ENCODE measurements around the gene SUMO4.

DNA sequence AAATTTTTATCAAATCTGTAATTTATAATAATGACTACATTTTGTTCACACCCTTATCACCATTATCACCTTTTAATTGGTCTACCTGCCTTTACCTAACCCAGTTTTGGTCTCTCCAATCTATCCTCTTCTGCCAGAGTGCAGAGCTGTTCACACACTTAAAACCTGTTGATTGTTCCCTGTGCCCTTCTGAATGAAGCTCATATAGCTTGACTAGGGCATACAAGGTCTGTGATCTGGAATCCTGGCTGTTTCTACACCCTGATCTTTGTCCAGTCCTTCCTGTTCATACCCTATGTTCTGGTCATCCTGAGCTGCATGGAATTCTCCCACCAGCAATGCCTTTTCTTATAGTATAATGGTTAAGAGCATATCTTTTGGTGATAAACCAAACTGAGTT lies 28.9 kb upstream of the SUMO4 start:
- TF ChIP-seq, protein P1, sequence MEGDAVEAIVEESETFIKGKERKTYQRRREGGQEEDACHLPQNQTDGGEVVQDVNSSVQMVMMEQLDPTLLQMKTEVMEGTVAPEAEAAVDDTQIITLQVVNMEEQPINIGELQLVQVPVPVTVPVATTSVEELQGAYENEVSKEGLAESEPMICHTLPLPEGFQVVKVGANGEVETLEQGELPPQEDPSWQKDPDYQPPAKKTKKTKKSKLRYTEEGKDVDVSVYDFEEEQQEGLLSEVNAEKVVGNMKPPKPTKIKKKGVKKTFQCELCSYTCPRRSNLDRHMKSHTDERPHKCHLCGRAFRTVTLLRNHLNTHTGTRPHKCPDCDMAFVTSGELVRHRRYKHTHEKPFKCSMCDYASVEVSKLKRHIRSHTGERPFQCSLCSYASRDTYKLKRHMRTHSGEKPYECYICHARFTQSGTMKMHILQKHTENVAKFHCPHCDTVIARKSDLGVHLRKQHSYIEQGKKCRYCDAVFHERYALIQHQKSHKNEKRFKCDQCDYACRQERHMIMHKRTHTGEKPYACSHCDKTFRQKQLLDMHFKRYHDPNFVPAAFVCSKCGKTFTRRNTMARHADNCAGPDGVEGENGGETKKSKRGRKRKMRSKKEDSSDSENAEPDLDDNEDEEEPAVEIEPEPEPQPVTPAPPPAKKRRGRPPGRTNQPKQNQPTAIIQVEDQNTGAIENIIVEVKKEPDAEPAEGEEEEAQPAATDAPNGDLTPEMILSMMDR (IDR thresholded peaks at IDR 0.05) = no peak
- no peak for TF ChIP-seq POLR2A (IDR thresholded peaks at IDR 0.05)
- TF ChIP-seq EP300 (IDR thresholded peaks at IDR 0.05) = no peak
- TF ChIP-seq POLR2AphosphoS5 (IDR thresholded peaks at IDR 0.05) = no peak

All from stomach (tissue), 4 donors.